Neural cell (in vitro differentiated cells): ENCODE results near the gene C2orf49.

Source experiments
- EP300 ChIP-seq: fragments of 450-650 bp; conservative IDR thresholded peaks from 2 replicates; pipeline ENCODE4 v1.6.1; 2014; ENCODE audit warnings: antibody characterized with exemption, mild to moderate bottlenecking, moderate library complexity; ENCODE audit not compliant: poor library complexity, severe bottlenecking
- EZH2 ChIP-seq: fragments of 200-600, 300-800 bp; shearing (Covaris generic), sonication (generic); IDR thresholded peaks from 2 replicates; pipeline ENCODE4 v1.6.1; 2014; ENCODE audit warnings: antibody characterized with exemption, low read length, borderline replicate concordance, mild to moderate bottlenecking; ENCODE audit not compliant: insufficient read depth, poor library complexity, severe bottlenecking
- MXI1 ChIP-seq: fragments of 450-650 bp; conservative IDR thresholded peaks from 2 replicates; pipeline ENCODE4 v1.6.1; 2014; ENCODE audit warnings: antibody characterized with exemption, mild to moderate bottlenecking; ENCODE audit not compliant: poor library complexity, severe bottlenecking
- POLR2AphosphoS5 ChIP-seq: IDR thresholded peaks from 2 replicates; pipeline ENCODE4 v1.6.1; 2012
- RAD21 ChIP-seq: fragments of 450-650 bp; conservative IDR thresholded peaks from 2 replicates; pipeline ENCODE4 v1.6.1; 2014; ENCODE audit warnings: antibody characterized with exemption, mild to moderate bottlenecking, moderate library complexity
- SMC3 ChIP-seq: fragments of 450-650 bp; conservative IDR thresholded peaks from 2 replicates; pipeline ENCODE4 v1.6.1; 2014; ENCODE audit warnings: antibody characterized with exemption, mild to moderate bottlenecking, moderate library complexity; ENCODE audit not compliant: poor library complexity
- TAF1 ChIP-seq: IDR thresholded peaks from 2 replicates; pipeline ENCODE4 v1.6.1; 2012; ENCODE audit warnings: low read depth
- TF ChIP-seq, protein P1 (sequence below): fragments of 450-650 bp; IDR thresholded peaks from 2 replicates; pipeline ENCODE4 v1.5.1; 2014; ENCODE audit warnings: antibody characterized with exemption, mild to moderate bottlenecking, moderate library complexity; ENCODE audit not compliant: poor library complexity, severe bottlenecking
- TF ChIP-seq, protein P2 (sequence below): IDR thresholded peaks from 2 replicates; pipeline ENCODE4 v1.6.1; 2012; ENCODE audit warnings: borderline replicate concordance

DNA sequence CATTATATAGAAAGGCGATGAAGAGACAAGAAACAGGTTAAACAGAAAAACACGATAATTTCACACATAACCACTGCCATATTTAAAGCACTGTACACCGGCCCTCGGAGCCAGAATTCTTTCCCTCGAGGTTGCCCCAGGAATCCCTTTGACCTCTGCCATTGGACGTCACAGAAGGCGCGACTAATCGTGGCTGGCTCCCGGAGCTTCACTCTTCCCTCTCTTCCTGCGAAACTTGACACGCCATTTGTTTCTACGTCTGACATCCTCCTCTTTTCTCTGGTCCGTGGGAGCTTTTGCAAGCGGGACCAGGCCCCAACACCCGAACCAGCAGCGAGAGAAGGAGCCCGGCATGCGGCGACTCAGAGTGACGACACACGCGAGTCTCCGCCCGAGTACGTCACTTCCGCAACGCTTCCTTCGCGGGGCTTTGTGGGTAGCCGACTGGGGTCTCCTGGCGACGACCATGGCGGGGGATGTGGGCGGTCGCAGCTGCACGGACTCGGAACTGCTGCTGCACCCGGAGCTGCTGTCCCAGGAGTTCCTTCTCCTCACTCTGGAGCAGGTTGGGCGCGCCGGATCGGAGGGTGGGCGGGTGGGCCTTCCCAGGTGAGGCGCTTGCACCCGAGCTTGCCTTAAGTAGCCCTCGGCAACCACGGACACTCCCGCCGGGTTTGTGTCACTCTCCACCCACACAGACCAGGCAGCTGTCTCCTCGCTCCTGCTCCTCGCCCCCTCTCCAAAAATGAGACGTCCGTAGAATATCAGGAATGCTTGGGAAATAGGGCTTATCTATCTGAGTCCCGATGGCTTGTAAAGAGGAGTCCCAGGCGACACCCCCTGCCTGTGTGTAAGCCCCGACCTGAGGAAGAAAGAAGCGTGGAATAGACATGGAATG, at the start of gene C2orf49:
- TF ChIP-seq EP300 (peak; percentile 89), MXI1 (peak; percentile 94), EZH2 (no peak), POLR2AphosphoS5 (peak; percentile 84), TAF1 (peak; percentile 79), RAD21 (no peak), SMC3 (no peak)
- TF ChIP-seq, protein P1, sequence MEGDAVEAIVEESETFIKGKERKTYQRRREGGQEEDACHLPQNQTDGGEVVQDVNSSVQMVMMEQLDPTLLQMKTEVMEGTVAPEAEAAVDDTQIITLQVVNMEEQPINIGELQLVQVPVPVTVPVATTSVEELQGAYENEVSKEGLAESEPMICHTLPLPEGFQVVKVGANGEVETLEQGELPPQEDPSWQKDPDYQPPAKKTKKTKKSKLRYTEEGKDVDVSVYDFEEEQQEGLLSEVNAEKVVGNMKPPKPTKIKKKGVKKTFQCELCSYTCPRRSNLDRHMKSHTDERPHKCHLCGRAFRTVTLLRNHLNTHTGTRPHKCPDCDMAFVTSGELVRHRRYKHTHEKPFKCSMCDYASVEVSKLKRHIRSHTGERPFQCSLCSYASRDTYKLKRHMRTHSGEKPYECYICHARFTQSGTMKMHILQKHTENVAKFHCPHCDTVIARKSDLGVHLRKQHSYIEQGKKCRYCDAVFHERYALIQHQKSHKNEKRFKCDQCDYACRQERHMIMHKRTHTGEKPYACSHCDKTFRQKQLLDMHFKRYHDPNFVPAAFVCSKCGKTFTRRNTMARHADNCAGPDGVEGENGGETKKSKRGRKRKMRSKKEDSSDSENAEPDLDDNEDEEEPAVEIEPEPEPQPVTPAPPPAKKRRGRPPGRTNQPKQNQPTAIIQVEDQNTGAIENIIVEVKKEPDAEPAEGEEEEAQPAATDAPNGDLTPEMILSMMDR = peak; percentile 17
- TF ChIP-seq, protein P2, sequence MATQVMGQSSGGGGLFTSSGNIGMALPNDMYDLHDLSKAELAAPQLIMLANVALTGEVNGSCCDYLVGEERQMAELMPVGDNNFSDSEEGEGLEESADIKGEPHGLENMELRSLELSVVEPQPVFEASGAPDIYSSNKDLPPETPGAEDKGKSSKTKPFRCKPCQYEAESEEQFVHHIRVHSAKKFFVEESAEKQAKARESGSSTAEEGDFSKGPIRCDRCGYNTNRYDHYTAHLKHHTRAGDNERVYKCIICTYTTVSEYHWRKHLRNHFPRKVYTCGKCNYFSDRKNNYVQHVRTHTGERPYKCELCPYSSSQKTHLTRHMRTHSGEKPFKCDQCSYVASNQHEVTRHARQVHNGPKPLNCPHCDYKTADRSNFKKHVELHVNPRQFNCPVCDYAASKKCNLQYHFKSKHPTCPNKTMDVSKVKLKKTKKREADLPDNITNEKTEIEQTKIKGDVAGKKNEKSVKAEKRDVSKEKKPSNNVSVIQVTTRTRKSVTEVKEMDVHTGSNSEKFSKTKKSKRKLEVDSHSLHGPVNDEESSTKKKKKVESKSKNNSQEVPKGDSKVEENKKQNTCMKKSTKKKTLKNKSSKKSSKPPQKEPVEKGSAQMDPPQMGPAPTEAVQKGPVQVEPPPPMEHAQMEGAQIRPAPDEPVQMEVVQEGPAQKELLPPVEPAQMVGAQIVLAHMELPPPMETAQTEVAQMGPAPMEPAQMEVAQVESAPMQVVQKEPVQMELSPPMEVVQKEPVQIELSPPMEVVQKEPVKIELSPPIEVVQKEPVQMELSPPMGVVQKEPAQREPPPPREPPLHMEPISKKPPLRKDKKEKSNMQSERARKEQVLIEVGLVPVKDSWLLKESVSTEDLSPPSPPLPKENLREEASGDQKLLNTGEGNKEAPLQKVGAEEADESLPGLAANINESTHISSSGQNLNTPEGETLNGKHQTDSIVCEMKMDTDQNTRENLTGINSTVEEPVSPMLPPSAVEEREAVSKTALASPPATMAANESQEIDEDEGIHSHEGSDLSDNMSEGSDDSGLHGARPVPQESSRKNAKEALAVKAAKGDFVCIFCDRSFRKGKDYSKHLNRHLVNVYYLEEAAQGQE = peak; percentile 64
